ENCODE results near the gene PYHIN1. TPM values are rescaled to one million over a fixed set of nuclear protein-coding genes. Genes with fewer than 3 reads are reported as not detected.

PYHIN1 gene
- total and polyA plus RNA-seq, 2 of the 8 experiments (the other 6 are each of a cell fraction or from before 2014, with no cell fraction given), result not detected

DNA sequence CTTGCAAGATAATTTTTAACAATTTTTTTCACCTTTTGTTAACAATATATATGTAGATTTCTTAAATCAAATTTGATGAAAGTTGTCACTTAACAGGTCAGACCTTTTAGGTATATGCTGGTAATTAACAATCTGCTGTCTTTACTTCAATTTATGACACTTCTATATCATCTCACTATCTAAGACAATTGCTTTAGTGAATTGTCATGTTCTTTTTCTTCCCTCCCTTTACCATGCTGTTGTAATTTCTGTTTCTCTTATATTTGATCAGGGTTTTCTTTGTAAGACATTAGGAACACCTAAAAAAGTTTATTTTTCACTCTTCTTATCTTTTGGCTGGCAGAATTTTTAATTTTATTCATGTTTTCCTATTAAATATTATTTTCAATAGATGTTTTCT, 80.4 kb downstream of the PYHIN1 start (continued):
- TF ChIP-seq TAF7 (optimal IDR thresholded peaks at IDR 0.05; ENCODE audit: borderline replicate concordance, low read depth, low read length) (no peak), PHF8 (conservative IDR thresholded peaks at IDR 0.05; ENCODE audit: low read depth, low read length) (no peak), SAP30 (IDR thresholded peaks at IDR 0.05; ENCODE audit: insufficient read depth, insufficient replicate concordance, low read length) (no peak), JUN (IDR thresholded peaks at IDR 0.05; ENCODE audit: low read depth, low read length) (no peak)

All from H1 (cell line).